Hematopoietic multipotent progenitor cell treated with erythropoietin and hydrocortisone succinate and interleukin-3 and kit ligand, for 4 days (in vitro differentiated cells): ENCODE measurements around the gene NDUFB3.

Experiments
- DNase-seq: peaks from one replicate; pipeline ENCODE4 v3.0.0-alpha.2; 2015

NDUFB3 gene

GRCh38 chr2:201130524-201131186 is 58.9 kb downstream of the NDUFB3 start:
- peak; percentile 68 for DNase-seq

- peak; percentile 68 for DNase-seq
Observed at GRCh38 chr2:201132518-201132917, 60.7 kb downstream of the NDUFB3 start.
